Right lobe of liver (tissue), 6 donors: Measurements from ENCODE around the gene BCLAF1. TPM values are rescaled to one million over a fixed set of nuclear protein-coding genes. Genes with fewer than 3 reads are reported as not detected.
"Not testable (repeated sequence)": the region's sequence is repeated elsewhere in the genome, so short reads cannot be mapped to it uniquely, and the experiment has no call there.

Experiments used
- ATAC-seq, 4 donors: fragments of 200-7000 bp; cut with Tn5 transposase; one replicate each; pipeline ENCODE4 v1.9.1; 2020; ENCODE audit warnings: mild to moderate bottlenecking in 4 of 4, moderate library complexity in 4 of 4
- DNase-seq, 3 donors: peaks; one replicate each; pipeline ENCODE4 v3.0.0-alpha.2; 2020
- H3K27ac ChIP-seq, 3 donors: fragments of 200-600 bp; one replicate each; pipeline ENCODE4 v1.8.0; 2022
- H3K27me3 ChIP-seq, 2 donors: fragments of 200-600 bp; one replicate each; pipeline ENCODE4 v1.8.0; 2022
- H3K36me3 ChIP-seq, 4 donors: fragments of 200-600 bp; sonication (generic) in 1 of 4; one replicate each; pipeline versions ENCODE4 v1.5.1 to v1.8.0; 2017 to 2022; ENCODE audit warnings: control low read depth in 1 of 4
- H3K4me1 ChIP-seq, 4 donors: fragments of 200-600 bp; sonication (generic) in 1 of 4; one replicate each; pipeline versions ENCODE4 v1.5.1 to v1.8.0; 2017 to 2022; ENCODE audit warnings: control low read depth in 1 of 4
- H3K4me3 ChIP-seq, 3 donors: fragments of 200-600 bp; one replicate each; pipeline ENCODE4 v1.8.0; 2022
- H3K9me3 ChIP-seq, 4 donors: fragments of 200-600 bp; sonication (generic) in 1 of 4; one replicate each; pipeline versions ENCODE4 v1.5.1 to v1.8.0; 2017 to 2022; ENCODE audit warnings: control low read depth in 1 of 4
- CTCF ChIP-seq, 4 donors: fragments of 200-600 bp in 3 of 4; fragments of 450-650 bp in 1 of 4; IDR thresholded peaks; one replicate each; pipeline versions ENCODE4 v1.5.1 to v1.8.0; 2016 to 2022; ENCODE audit warnings: antibody characterized with exemption in 4 of 4, mild to moderate bottlenecking in 2 of 4
- POLR2A ChIP-seq: fragments of 450-650 bp; IDR thresholded peaks from one replicate; pipeline ENCODE4 v1.6.1; 2017; ENCODE audit warnings: antibody characterized with exemption, mild to moderate bottlenecking
- WGBS: methylation state at CpG from one replicate; pipeline ENCODE4 v1.1.6; 2018; ENCODE audit warnings: low coverage, low lambda C conversion rate; ENCODE audit not compliant: insufficient coverage; ENCODE audit errors: missing lambda C conversion rate; 5-methylcytosine and 5-hydroxymethylcytosine counted together
- intact Hi-C, 2 donors: fragments of 100-400 bp; cut with DNase I; formaldehyde crosslinking; loops; one replicate each; pipeline versions ENCODE4 v1.11.2 to v1.14.1; 2022
- total RNA-seq, 6 experiments: library from RNA; depleted of rRNA in 2 of 6; stranded (reverse); fragments of >200 nt in 2 of 6; fragmentation: NEBNext Ultra II Directional in 3 of 6; extraction: Animal tissue kit (Norgen Biotek cat#: 25700) in 3 of 6; gene quantifications; one replicate each; pipeline versions ENCODE4 v1.1.0 to v1.2.4, GENCODE V29; 2016 to 2023
- donor health status: DM: no; HTN: yes; CAD: no.
- donor health status: DM: no; HTN: no; CAD: no.
- donor health status: DM: no; HTN: no; CAD: no.
- donor health status: DM: no; HTN: yes; CAD: no.
- donor health status: DM: no; HTN: yes; CAD: no.

The BCLAF1 gene
- total RNA-seq, 6 experiments from 2014 or later: 30.5 to 57.2 (median 40.6) TPM

DNA sequence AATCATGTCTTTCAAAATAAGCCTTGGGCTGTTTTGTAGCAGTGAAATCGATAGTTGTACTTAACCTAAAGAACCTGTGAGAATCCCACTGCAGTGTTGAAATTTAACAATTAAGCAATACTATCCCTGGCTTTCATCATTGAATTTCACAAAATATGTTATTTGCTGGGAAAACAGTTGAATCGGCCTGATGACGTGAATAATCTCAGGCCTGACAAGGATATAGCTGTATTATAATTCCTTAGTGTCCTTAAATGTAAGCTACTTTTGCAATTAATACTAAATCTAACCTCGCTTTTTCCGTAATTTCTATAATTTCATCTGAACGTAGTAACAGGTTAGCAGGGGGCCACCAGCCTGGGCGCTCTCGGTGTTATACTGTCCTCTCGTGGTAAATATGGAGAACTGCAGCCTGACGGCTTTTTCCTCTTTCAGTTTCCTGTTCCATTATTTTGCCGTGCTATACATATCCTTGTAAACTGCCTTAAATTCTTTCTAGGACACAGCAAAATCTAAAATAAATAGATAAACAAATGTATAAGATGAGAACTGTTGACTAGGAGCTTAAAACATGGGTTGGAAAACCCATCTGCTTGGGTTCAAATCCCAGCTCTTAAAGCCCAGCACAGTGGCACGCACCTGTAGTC, 63.5 kb downstream of the BCLAF1 start:
- intact Hi-C loops: no loop called here
- TF ChIP-seq POLR2A: no peak
- TF ChIP-seq CTCF (IDR thresholded peaks at IDR 0.05): peak; percentile 100
- no peaks in the 10 kb centered on the region for H3K27me3 ChIP-seq
- H3K27ac ChIP-seq: peak overlapping the region; percentile 55 to 68 (median 61)
- 8% methylated on average over 12 of the region's 12 CpGs for WGBS
- H3K36me3 ChIP-seq: no peaks in the 10 kb centered on the region
- H3K4me1 ChIP-seq: peaks cover 0 to 11% (median 0%) of the 10 kb centered on the region in 4 donors
- peak overlapping the region; percentile 22 to 35 (median 32) for H3K4me3 ChIP-seq
- no peaks in the 10 kb centered on the region for H3K9me3 ChIP-seq
- DNase-seq (peak; percentile 41 to 62 (median 57)), ATAC-seq (peak; percentile 94 to 98 (median 97))

DNA sequence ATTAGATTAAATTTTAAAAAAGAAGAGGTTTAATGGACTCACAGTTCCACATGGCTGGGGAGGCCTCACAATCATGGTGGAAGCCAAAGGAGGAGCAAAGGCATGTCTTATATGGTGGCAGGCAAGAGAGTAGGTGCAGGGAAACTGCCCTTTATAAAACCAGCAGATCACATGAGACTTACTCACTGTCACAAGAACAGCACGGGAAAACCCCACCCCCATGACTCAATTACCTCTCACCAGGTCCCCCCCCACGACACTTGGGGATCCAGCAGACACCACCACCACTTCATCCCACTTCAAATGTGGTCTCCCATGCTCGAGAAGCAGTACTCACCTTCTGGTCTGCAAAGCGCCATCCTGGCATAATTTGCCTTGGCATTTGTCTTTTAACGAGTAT, 64.2 kb downstream of the BCLAF1 start:
- WGBS: 52% methylated on average over 5 of the region's 5 CpGs
- H3K36me3 ChIP-seq: no peaks in the 10 kb centered on the region
- peaks cover 0 to 11% (median 0%) of the 10 kb centered on the region in 4 donors for H3K4me1 ChIP-seq
- peak overlapping the region; percentile 55 to 68 (median 61) for H3K27ac ChIP-seq
- H3K9me3 ChIP-seq: no peaks in the 10 kb centered on the region
- TF ChIP-seq POLR2A (no peak), CTCF (IDR thresholded peaks at IDR 0.05) (no peak)
- no peaks in the 10 kb centered on the region for H3K27me3 ChIP-seq
- ATAC-seq: peak in 2 of 4 donors; percentile 20 to 38
- H3K4me3 ChIP-seq: peak overlapping the region in 2 of 3 donors; percentile 22 to 32
- intact Hi-C loops: no loop called here
- DNase-seq: peak in 1 of 3 donors; percentile 30

DNA sequence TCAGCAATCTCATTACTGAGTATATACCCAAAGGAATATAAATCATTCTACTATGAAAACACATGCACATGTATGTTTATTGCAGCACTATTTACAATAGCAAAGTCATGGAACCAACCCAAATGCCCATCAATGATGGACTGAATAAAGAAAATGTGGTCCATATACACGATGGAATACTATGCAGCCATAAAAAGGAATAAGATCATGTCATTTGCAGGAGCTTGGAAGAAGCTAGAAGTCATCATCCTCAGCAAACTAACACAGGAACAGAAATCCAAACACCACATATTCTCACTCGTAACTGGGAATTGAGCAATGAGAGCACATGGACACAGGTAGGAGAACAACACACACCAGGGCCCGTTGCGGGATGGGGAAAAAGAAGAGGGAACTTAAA, 64.7 kb downstream of the BCLAF1 start:
- intact Hi-C loops, H3K36me3 ChIP-seq, DNase-seq, H3K4me3 ChIP-seq, H3K9me3 ChIP-seq, H3K27ac ChIP-seq, H3K27me3 ChIP-seq, ATAC-seq: not testable (repeated sequence)
- WGBS: 59% methylated on average over 4 of the region's 4 CpGs
- H3K4me1 ChIP-seq: peaks cover 0 to 11% (median 0%) of the 10 kb centered on the region in 4 donors

DNA sequence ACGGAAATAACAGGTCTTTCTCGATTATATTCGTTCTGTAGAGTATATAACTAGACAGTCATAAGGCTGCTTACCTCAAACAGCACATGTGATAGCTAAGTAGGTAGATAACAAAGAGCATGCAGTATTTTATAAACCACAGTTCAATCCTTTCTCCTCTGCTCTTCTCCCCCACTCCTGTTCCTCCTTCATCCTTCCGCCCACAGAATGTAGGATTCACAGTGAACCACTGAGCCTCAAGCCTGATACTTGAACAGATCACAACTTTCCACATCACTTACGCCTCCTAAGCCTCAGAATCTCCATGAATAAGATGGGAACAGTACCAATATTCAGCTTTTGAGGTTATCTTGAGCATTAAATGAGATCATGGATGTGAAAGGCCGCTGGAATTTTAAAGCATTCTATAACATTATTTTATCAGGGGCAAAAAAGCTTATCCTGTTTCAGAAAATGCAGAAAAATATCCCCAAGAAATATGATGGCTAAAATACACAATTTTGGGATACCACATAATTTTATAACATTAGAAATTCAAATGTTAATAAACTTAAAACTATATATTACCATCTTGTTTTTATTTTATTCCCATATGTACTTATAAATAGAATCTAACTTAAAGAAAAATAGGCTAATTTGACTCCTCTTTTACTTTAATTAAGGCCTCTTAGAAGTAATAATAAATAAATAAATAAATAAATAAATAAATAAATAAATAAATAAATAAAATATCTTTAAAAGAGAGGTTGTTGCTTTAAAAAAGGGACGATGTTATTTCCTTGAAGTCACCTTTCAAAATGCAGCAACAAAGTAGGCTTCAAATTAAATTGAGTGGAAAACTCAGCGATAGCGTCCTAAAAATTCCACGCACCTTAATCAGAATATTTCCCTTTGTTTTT, 72.9 kb downstream of the BCLAF1 start:
- 82% methylated on average over 10 of the region's 10 CpGs for WGBS
- TF ChIP-seq POLR2A (no peak), CTCF (IDR thresholded peaks at IDR 0.05) (no peak)
- H3K4me1 ChIP-seq: no peaks in the 10 kb centered on the region
- no peaks in the 10 kb centered on the region for H3K27me3 ChIP-seq
- no peaks in the 10 kb centered on the region for H3K9me3 ChIP-seq
- intact Hi-C loops: no loop called here
- no peak for ATAC-seq
- DNase-seq: no peak
- H3K27ac ChIP-seq: no peak overlapping the region
- no peaks in the 10 kb centered on the region for H3K36me3 ChIP-seq
- no peak overlapping the region for H3K4me3 ChIP-seq

GRCh38 chr6:136213853-136214252, 75.8 kb downstream of the BCLAF1 start:
- Histone ChIP-seq H3K9me3 (no peaks in the 10 kb centered on the region), H3K27ac (no peak overlapping the region), H3K4me1 (no peaks in the 10 kb centered on the region), H3K36me3 (no peaks in the 10 kb centered on the region), H3K4me3 (no peak overlapping the region), H3K27me3 (no peaks in the 10 kb centered on the region)
- TF ChIP-seq POLR2A (no peak), CTCF (IDR thresholded peaks at IDR 0.05) (no peak)
- intact Hi-C loops: no loop called here
- DNase-seq: no peak
- ATAC-seq: no peak
